NCI-H2081 (cell line): ENCODE data around the gene NAXD.
"Not testable (repeated sequence)": the region's sequence is repeated elsewhere in the genome, so short reads cannot be mapped to it uniquely, and the experiment has no call there.

ENCODE experiments used
- DNase-seq, 2 experiments: peaks; one replicate each; lab custom pipeline; 2025; lab: John Stamatoyannopoulos, UW

Gene NAXD

DNA sequence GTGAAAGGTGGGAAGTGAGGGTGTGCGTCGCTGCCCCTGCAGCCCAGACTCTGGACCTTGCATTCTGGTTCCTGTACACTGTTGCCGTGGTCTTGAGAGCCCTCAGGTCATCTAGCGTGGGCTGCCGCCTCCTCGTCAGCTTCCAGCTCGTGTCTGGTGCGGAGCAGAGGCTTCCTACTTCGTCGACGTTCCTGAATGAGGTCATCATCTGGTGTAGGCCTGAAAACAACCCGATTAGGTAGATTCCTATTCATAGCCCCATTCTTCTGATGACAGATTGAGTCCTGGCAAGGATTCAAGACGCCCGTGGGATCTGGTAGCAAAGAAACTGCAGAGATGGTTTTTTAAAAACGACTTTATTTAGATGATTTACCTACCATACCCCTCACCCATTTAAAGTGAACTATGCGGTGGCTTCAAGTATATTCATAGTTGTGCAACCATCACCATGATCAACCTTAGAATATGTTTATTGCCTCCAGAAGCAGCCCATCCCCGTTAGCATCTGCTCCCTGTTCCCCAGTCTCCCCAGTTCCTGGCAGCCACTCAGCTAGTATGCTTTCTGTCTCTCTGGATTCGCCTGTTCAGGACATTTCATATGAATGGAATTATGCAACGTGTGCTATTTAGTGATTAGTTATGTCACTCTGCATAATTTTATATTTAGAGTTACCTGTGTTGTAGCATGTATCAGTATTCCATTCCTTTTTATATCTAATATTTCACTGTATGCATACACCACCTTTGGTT is 13.8 kb downstream of the NAXD start:
- DNase-seq: no peak

GRCh38 chr13:110629735-110630134 is 14.4 kb downstream of the NAXD start:
- DNase-seq: no peak

- no peak for DNase-seq
Observed at GRCh38 chr13:110630566-110631119, 15.3 kb downstream of the NAXD start.

DNA sequence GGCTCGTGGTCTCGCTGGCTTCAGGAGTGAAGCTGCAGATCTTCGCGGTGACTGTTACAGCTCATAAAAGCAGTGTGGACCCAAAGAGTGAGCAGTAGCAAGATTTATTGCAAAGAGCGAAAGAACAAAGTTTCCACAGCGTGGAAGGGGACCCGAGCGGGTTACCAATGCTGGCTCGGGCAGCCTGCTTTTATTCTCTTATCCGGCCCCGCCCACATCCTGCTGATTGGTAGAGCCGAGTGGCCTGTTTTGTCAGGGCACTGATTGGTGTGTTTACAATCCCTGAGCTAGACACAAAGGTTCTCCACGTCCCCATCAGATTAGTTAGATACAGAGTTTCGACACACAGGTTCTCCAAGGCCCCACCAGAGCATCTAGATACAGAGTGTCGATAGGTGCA is 16.9 kb downstream of the NAXD start:
- DNase-seq: not testable (repeated sequence)

DNA sequence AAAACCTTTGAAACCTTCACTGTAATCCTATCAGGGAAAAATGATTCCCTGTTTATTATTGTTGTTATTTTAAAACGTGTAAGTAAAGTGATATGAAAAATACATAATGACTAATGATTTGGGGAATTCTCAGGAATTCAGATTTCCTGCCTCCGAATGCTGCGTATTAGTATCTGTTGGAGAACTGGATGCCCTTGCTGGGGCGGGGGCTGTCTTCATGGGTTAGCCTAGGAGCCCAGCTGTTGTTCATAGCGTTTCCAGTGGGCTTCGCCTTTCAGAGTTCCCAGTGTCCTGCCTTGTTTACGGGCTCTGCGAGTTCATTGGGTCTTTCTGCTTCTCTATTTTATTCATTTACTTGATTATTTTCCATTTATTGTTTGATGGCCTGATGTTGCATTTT is 18.4 kb downstream of the NAXD start:
- no peak for DNase-seq

DNA sequence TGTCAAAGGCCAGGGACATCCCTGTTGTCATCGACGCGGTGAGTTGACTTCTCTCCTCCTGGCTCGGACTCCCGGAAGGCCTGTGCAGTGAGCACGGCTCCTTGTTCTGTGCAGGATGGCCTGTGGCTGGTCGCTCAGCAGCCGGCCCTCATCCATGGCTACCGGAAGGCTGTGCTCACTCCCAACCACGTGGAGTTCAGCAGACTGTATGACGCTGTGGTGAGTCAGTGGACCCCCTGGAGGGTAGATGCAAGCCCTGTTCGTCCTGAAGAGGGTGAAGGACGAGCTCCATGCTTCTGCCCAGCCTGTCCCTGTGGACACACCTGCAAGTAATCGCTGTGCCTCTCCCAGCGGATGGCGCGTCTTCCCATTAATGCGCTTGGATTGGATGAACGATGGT is 19.2 kb downstream of the NAXD start:
- no peak for DNase-seq

GRCh38 chr13:110635405-110636002 is 20.2 kb downstream of the NAXD start:
- no peak for DNase-seq

GRCh38 chr13:110636053-110636475 is 20.7 kb downstream of the NAXD start:
- no peak for DNase-seq

- DNase-seq: peak in 1 of 2 experiments; percentile 25
Observed at GRCh38 chr13:110636701-110637201, 21.4 kb downstream of the NAXD start.

DNA sequence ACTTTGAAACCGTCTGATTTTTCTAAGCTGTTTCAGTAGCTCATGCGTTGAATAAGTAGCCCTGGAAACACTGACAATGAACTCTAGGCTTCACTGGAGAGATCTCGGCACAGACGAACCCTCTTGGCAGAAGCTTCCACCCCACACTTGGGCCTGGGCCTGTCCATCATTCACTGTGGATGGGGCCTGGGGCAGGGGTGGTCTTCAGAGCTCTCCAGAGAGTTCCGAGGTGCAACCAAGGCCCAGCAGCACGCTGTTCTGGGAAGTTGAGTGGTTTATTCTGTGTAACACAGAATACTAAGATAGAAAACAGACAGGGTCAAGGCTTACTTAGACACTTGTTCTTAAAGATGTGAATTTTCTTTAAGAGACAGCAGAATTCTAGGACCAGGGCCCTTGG is 21.9 kb downstream of the NAXD start:
- DNase-seq: no peak

DNA sequence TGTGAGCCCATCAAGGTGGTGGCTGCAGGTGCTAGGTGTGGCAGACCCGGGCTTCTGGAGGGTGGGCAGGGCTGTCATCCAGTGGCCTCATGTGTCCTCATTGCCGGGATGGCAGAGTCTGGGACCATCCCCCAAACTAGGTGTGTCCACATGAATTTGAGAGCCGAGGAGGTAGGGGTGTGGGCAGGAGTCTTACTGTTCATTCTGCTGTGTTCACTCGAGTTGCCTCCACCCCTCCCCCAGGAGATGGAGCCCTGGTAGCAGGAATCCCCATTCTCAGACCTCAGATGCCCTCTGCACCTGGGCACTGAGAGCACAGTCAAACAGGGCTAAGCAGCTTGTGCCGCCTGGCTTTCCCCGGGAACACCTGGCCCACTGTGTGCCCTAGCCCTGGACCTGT is 22.4 kb downstream of the NAXD start:
- peak in 1 of 2 experiments; percentile 41 for DNase-seq

DNA sequence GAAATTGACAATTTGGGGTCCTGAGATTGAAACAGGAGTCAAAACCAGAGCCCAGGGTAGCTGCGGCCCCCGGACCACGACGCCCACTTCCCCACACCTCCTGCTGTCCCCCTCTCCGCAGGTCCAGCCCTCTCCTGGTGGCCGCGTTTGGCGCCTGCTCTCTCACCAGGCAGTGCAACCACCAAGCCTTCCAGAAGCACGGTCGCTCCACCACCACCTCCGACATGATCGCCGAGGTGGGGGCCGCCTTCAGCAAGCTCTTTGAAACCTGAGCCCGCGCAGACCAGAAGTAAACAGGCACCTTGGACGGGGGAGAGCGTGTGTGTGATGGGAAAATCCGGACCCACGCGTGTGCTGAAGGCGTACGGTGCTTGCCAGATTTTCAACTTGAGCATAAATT is 22.9 kb downstream of the NAXD start:
- DNase-seq: no peak

DNA sequence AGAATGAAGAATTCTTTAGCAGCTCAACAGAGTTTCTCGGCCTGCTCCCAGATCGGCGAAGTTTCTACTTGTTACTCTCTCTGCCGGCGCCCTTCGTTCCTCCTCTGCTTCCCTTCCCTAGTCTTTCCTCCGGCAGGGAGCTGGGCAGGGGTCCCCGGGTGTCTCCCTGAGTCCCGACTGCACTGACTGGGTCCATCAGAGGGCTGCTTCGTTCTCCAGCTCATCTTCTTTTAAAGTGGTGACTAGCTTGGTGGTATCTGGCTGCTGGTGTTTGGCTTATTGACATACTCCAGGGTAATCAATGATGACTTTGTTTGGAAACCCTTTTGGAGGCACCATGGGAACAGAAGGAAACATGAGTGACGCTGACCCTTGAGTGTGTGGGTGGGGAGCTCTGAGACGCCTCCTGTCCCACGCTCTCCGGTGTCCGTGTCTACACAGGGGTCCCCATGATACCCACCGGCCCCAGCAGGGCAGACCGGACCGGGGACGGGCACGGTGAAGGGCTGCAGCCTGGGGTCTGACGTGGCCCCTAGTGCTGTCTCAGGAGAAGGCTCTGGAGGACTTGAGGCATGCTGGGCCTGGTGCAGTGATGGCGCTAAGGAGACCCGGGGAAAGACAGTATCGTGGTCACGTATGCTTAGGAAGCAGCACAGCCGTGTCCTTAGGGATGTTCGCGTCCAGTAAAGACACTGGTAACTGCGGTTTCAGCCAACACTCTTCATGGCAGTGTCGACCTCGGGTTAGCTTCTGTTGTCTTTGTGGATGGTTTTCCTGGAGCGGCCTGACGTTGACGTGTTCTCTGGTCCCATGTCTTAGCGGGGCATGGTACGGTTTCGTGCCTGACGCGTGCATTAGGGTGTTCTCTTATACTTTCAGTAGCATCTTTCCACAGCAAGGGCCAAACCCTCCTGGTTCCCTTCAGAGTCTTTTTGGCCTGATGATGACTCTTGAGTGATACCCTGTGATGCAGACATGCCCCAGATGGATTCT is 23.8 kb downstream of the NAXD start:
- no peak for DNase-seq

GRCh38 chr13:110639935-110640334 is 24.6 kb downstream of the NAXD start:
- no peak for DNase-seq

DNA sequence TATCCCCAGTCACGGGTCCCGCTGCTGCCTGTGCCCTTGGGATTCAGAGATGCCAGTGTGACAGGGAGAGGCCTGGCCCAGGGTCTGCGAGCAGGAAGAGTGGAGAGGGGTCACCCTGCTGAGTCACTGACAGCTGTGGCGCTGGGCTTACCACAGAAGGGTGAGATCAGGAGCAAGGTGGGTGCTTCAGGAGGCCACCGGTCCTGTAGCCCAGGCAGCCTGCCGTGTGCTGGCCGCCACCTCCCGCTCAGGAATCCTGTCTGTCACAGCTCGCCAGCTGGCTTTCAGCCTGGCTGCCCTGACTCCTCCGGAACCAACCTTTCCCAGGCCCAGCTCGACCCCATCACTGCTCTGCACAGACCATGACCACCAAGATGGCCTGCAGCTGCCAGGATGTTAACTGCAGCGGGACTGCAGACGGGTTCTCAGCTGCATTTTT is 25.3 kb downstream of the NAXD start:
- no peak for DNase-seq

DNA sequence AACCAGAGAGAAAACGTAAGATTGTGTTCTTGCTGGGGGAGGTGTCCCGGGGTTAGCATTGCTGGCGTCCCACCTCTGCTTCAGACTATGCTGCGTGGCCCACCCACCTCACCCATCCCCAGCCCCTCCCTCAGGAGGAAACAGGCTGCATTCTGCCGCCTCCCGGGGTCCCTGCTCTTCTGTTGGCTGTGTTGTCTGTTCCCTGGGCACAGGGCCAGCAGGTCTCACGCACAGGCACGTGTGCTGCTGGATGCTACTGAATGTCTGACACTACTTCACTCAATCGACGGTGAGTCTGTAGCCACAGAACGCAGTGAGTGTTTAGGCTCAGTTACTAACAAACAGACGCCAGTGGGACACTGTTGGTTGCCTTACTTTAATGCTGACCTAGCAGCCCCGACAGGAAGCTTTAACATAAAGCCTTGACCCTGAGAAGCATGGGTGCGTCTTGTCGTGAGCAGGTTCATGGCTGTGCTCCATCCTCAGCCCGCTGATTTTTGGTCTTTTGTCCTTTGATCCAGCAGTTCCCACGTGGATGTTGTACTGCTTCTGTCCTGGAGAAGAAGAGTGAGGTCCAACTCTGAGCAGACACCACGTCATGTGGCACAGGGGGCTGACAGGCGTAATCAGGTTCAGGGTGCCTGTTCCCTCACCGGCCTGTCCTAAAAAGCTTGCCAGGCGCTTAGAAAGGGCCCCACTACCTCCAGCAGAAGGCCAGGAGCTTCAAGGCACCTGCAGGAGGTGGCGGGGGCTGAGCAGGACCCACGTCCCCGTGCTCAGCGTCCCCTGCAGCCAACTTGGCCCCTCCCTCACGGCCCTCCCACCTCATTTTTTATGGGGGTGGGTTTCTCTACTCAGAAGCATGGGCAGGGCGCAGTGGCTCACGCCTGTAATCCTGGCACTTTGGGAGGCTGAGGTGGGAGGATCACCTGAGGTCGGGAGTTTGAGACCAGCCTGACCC is 26.0 kb downstream of the NAXD start:
- DNase-seq: peak in 1 of 2 experiments; percentile 11

DNA sequence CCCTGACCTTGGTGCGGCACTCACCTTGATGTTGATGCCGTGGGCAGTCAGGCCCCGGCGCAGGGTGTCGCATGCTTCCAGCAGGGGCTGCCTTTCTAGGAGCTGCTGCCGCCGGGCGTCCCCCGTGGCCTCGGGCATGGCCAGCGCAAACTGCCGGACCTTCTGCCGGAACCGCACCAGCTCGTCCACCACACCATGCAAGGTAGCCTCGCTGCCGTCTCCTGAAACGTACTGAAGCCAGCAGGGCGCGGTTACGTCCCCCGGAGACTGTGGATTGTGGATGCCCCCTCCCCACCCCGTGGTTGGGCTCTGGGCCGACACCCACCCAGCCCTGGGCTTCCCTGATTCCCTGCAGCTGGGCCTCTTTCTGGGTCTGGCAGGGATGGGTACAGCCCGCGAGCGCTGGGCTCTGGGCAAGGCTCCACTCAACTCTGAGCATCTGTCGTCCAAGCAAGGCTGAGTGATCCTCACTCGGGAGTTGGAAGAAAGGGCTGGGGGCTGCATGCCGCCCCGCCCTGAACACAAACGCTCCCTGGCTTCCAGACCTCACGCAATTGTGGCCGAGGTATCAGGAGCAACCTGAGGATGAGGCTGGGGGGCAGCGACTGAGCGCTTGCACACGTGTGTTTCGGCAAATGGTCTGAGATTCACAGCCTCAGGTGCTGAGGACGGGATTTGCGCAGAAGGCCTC is 27.1 kb downstream of the NAXD start:
- DNase-seq: no peak

- DNase-seq: no peak
Observed at GRCh38 chr13:110643324-110643723, 28.0 kb downstream of the NAXD start.

- no peak for DNase-seq
Observed at GRCh38 chr13:110643768-110644421, 28.6 kb downstream of the NAXD start.
